Thoracic aorta (tissue), 2 donors: Measurements from ENCODE around the gene STARD9. TPM values are rescaled to one million over a fixed set of nuclear protein-coding genes. Genes with fewer than 3 reads are reported as not detected.

Source experiments
- ATAC-seq: fragments of 150-250 bp; one replicate; pipeline ENCODE4 v1.8.0; 2017; ENCODE audit warnings: low read depth; ENCODE audit not compliant: insufficient number of reproducible peaks, low FRiP score
- DNase-seq: peaks from one replicate; pipeline ENCODE4 v3.0.0-alpha.2; 2020; ENCODE audit warnings: low spot score
- H3K27ac ChIP-seq, 2 donors: fragments of 200-600 bp; sonication (generic); 1 replicate in 1 of 2; 2 replicates in 1 of 2; pipeline ENCODE4 v1.5.1; 2016; ENCODE audit warnings: mild to moderate bottlenecking in 2 of 2, moderate library complexity in 2 of 2
- H3K27me3 ChIP-seq: fragments of 200-600 bp; sonication (generic); replicated peaks from 2 replicates; pipeline ENCODE4 v1.6.0; 2016; ENCODE audit warnings: mild to moderate bottlenecking; ENCODE audit not compliant: insufficient read depth
- H3K36me3 ChIP-seq: fragments of 200-600 bp; sonication (generic); one replicate; pipeline ENCODE4 v1.5.1; 2016
- H3K4me1 ChIP-seq, 2 donors: fragments of 200-600 bp; sonication (generic); 1 replicate in 1 of 2; 2 replicates in 1 of 2; pipeline versions ENCODE4 v1.5.1 to v1.6.0; 2016; ENCODE audit warnings: low read depth in 2 of 2, mild to moderate bottlenecking in 1 of 2; ENCODE audit not compliant: control insufficient read depth in 1 of 2
- H3K4me3 ChIP-seq: fragments of 200-600 bp; sonication (generic); 2 replicates; pipeline ENCODE4 v1.5.1; 2016; ENCODE audit warnings: mild to moderate bottlenecking
- H3K9me3 ChIP-seq: fragments of 200-600 bp; sonication (generic); 2 replicates; pipeline ENCODE4 v1.5.1; 2016
- total RNA-seq, 2 donors: library from RNA; depleted of rRNA; stranded (reverse); fragments of >200 nt; gene quantifications; one replicate each; pipeline versions ENCODE4 v1.1.0 to v1.2.3, GENCODE V29; 2016
- TF ChIP-seq, protein P1 (sequence below): fragments of 200-600 bp; sonication (generic); IDR thresholded peaks from one replicate; pipeline ENCODE4 v1.5.1; 2019; ENCODE audit warnings: antibody characterized with exemption

STARD9 gene
- total RNA-seq, 2 donors from 2014 or later = 59.8 to 67.8 TPM

DNA sequence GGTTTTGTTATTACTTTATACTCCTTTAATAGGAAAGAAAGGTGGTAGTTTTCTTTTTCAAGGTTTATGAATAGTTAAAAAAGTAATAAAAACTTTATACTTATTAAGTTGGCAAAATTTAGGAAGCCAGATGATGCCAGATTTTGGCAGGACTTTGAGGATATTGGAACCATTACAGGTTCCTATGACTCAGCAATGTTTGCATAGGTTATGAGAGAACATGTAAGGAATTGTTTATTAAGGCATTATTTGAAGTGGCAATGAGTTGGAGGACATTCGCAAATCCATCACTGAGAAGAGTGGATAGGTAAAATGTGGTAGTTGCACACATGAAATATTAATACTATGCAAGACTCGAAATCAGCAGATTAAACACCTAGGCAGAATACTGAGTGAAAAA is 131.7 kb downstream of the STARD9 start:
- H3K4me3 ChIP-seq = peak overlapping the region; percentile 27
- DNase-seq = no peak
- H3K9me3 ChIP-seq = no peaks in the 10 kb centered on the region
- H3K4me1 ChIP-seq = peaks cover 10 to 19% of the 10 kb centered on the region in 2 donors
- peak; percentile 40 for ATAC-seq
- TF ChIP-seq, protein P1, sequence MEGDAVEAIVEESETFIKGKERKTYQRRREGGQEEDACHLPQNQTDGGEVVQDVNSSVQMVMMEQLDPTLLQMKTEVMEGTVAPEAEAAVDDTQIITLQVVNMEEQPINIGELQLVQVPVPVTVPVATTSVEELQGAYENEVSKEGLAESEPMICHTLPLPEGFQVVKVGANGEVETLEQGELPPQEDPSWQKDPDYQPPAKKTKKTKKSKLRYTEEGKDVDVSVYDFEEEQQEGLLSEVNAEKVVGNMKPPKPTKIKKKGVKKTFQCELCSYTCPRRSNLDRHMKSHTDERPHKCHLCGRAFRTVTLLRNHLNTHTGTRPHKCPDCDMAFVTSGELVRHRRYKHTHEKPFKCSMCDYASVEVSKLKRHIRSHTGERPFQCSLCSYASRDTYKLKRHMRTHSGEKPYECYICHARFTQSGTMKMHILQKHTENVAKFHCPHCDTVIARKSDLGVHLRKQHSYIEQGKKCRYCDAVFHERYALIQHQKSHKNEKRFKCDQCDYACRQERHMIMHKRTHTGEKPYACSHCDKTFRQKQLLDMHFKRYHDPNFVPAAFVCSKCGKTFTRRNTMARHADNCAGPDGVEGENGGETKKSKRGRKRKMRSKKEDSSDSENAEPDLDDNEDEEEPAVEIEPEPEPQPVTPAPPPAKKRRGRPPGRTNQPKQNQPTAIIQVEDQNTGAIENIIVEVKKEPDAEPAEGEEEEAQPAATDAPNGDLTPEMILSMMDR = no peak
- no peaks in the 10 kb centered on the region for H3K36me3 ChIP-seq
- peak overlapping the region; percentile 41 to 42 for H3K27ac ChIP-seq
- H3K27me3 ChIP-seq = no peaks in the 10 kb centered on the region

DNA sequence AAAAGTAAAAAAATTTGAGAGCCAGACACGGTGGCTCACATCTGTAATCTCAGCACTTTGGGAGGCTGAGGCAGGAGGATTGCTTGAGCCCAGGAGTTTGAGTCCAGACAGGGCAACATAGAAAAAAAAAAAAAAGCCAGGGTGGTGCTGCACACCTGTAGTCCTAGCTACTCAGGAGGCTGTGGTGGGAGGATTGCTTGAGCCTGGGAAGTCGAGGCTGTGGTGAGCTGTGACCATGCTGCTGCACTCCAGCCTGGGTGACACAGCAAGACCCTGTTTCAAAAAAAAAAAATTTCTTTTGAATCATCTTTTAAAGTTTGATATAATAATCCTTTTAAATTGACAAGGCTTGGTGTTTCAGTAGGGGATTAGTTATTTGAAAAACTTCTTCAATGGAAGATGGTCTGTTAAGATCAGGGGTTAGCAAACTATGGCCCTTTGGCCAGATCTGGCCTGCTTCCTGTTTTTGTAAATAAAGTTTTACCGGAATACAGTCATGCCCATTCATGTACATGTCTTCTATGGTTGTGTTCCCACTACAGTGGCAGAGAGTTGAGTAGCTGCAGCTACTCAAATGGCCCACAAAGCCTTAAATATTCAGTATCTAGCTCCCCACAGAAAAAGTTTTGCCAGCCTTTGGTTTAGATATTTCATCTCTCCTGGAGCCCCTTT is 132.6 kb downstream of the STARD9 start:
- no peaks in the 10 kb centered on the region for H3K27me3 ChIP-seq
- peaks cover 10 to 19% of the 10 kb centered on the region in 2 donors for H3K4me1 ChIP-seq
- DNase-seq = no peak
- ATAC-seq = no peak
- no peak overlapping the region for H3K4me3 ChIP-seq
- TF ChIP-seq, protein P1 = no peak
- H3K9me3 ChIP-seq = no peaks in the 10 kb centered on the region
- H3K36me3 ChIP-seq = no peaks in the 10 kb centered on the region
- peak overlapping the region in 1 of 2 donors; percentile 41 for H3K27ac ChIP-seq

DNA sequence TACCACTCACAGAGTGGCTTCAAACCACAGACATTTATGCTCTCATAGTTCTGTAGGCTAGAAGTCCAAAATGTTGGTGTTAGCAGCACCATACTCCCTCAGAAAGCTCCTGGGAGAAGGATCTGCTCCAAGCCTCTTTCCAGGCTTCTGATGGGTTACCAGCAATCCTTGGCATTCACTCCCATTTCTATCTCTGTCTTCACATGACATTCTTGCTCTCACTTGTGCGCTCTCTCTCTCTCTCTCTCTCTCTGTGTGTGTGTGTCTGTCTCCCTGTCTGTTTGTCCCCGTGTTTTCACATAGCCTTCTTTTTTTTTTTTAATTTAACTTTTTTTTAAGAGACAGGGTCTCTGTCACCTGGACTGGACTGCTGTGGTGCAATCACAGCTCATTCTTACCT is 135.3 kb downstream of the STARD9 start:
- TF ChIP-seq, protein P1 = no peak
- H3K36me3 ChIP-seq = no peaks in the 10 kb centered on the region
- no peak overlapping the region for H3K27ac ChIP-seq
- H3K9me3 ChIP-seq = no peaks in the 10 kb centered on the region
- no peak overlapping the region for H3K4me3 ChIP-seq
- H3K27me3 ChIP-seq = no peaks in the 10 kb centered on the region
- peaks cover 10 to 19% of the 10 kb centered on the region in 2 donors for H3K4me1 ChIP-seq
- DNase-seq (no peak), ATAC-seq (no peak)

DNA sequence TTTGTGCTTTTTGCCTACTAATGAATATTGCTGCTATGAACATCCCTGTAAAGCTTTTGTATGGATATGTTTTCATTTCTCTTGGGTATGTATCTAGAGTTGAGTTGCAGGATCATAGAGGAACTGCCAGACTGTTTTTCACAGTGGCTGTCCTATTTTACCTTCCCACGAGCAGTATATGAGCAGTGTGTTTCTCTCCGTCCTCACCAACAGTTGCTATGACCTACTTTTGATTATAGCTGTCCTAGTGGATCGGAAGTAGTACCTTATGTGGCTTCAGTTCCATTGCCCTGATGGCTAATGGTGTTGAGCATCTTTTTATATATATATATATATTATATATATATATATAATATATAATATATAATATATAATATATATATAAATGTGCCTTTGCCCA is 136.3 kb downstream of the STARD9 start:
- Histone ChIP-seq H3K9me3 (no peaks in the 10 kb centered on the region), H3K4me3 (no peak overlapping the region), H3K36me3 (no peaks in the 10 kb centered on the region), H3K27me3 (no peaks in the 10 kb centered on the region), H3K4me1 (peaks cover 10 to 19% of the 10 kb centered on the region in 2 donors), H3K27ac (no peak overlapping the region)
- TF ChIP-seq, protein P1 = no peak
- DNase-seq (no peak), ATAC-seq (no peak)

DNA sequence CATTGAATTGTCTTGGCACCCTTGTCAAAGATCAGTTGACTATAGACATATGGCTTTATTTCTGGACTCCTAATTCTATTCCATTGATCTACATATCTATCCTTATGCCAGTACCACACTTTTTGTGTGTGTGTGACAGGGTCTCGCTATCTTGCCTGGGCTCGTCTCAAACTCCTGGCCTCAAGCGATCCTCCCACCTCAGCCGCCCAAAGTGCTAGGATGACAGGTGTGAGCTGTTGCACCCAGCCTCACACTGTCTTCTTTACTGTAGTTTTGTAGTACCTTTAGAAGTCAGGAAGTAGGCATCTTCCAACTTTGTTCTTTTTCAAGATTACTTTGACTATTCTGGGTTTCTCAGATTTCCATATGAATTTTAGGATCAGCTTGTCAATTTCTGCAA is 137.2 kb downstream of the STARD9 start:
- Histone ChIP-seq H3K9me3 (no peaks in the 10 kb centered on the region), H3K36me3 (peaks cover 6% of the 10 kb centered on the region), H3K4me1 (peaks cover 2 to 10% of the 10 kb centered on the region in 2 donors), H3K27ac (no peak overlapping the region), H3K27me3 (no peaks in the 10 kb centered on the region), H3K4me3 (no peak overlapping the region)
- ATAC-seq (no peak), DNase-seq (no peak)
- TF ChIP-seq, protein P1 = no peak
